GM19238 (cell line): ENCODE measurements around the gene TGFBRAP1.
"Not testable (repeated sequence)": the region's sequence is repeated elsewhere in the genome, so short reads cannot be mapped to it uniquely, and the experiment has no call there.

Experiments
- DNase-seq: peaks from one replicate; pipeline ENCODE4 v3.0.0; 2011; ENCODE audit warnings: low spot score; ENCODE audit not compliant: insufficient read length

Gene TGFBRAP1

DNA sequence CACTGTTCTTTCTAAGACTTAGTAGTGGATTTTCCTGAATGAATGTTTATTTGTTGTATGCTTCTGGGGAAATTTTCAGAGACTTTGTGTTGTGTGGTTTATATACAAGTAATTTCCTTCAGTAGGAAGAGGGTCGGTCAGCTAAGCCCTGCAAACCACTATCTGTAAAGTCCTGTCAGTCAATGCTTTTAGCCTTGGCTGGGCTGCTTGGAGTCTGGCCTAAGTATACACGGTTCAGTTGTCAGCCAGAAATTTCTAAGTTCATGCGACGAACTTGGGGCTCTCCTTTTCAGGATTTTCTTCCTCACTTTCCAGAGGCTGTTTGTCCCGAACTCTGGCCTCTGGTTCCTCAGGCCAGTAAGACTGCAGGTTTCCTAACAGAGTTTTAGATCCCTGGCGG is 29.1 kb upstream of the TGFBRAP1 start:
- no peak for DNase-seq

DNA sequence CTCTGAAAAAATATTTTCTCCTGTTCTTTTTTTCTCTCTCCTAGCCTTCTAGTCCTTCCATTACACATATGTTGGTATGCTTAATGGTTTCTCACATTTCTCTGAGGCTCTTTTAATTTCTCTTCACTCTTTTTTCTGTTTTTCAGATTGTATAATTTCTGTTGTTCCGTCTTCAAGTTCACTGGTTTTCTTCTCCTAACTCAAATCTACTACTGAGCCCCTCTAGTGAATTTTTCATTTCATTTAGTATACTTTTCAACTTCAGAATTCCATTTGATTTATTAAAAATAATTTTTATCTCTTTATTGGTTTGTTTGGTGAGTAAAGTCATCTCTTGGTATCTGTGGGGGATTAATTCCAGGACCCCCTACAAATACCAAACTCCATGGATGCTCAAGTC is 27.6 kb upstream of the TGFBRAP1 start:
- no peak for DNase-seq

DNA sequence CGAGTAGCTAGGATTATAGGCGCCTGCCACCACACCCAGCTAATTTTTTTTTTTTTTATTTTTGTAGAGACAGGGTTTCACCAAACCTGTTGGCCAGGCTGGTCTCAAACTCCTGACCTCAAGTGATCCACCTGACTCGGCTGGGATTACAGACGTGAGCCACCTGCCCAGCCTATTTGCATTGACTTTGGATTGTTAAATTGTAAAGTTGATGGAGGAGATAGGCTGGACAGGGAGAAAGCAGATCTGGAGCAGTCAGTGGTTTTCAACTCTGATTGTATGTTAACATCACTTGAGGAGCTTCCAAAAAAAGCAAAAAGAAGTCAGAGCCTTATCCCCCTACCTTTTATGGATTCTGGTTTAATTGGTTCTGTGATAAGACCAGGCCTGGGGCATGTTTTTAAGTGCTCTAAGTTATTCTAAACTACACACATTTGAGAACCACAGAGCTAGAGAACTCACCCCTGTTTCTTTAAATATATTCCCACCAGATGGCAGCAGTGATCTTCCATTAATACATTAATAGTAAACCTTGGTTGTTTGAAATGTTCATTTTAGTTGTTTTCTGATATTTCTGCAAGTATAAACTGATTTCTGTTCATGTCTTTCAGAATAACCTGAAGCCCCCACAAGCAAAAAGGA is 15.3 kb upstream of the TGFBRAP1 start:
- no peak for DNase-seq

DNA sequence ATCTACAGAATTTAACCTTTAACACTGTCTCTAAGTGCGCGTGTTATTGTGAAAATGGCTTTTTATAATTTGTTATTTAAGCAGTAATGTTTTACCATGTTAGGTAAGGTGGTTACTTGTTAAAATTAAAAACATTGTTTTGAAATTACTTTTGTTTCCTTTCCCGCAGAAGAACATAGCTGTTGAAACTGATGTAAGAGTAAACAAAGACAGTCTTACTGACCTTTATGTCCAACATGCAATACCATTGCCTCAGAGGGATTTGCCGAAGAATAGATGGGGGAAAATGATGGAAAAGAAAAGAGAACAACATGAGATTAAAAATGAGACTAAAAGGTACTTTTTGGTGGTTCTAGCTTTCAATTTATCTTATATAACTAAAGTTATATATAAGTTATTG is 9.9 kb upstream of the TGFBRAP1 start:
- DNase-seq: no peak

DNA sequence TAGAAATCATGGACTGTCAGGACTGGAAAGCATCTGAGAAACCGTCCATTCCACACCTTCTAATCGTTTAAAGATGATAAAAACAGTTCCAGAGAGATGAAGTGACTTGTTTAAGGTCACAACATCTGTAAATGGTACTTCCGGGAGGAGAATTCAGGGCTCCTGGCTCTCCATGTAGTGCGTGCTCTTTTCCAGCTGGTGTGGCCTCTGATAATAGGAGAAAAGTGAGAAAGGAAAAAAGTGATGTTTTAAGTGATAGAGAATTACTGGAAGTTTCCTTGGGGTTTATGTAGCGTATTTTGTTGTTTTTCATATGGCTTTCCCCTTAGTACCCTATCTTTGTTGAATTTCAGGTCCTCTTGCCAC is 8.5 kb upstream of the TGFBRAP1 start:
- no peak for DNase-seq

DNA sequence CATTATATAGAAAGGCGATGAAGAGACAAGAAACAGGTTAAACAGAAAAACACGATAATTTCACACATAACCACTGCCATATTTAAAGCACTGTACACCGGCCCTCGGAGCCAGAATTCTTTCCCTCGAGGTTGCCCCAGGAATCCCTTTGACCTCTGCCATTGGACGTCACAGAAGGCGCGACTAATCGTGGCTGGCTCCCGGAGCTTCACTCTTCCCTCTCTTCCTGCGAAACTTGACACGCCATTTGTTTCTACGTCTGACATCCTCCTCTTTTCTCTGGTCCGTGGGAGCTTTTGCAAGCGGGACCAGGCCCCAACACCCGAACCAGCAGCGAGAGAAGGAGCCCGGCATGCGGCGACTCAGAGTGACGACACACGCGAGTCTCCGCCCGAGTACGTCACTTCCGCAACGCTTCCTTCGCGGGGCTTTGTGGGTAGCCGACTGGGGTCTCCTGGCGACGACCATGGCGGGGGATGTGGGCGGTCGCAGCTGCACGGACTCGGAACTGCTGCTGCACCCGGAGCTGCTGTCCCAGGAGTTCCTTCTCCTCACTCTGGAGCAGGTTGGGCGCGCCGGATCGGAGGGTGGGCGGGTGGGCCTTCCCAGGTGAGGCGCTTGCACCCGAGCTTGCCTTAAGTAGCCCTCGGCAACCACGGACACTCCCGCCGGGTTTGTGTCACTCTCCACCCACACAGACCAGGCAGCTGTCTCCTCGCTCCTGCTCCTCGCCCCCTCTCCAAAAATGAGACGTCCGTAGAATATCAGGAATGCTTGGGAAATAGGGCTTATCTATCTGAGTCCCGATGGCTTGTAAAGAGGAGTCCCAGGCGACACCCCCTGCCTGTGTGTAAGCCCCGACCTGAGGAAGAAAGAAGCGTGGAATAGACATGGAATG is 7.8 kb upstream of the TGFBRAP1 start, which contains the start of gene C2orf49:
TSS of gene C2orf49 (plus strand) at position 419 of the 898 bp plus-strand sequence. CDS start at position 467, 48 bp downstream.
- DNase-seq: peak; percentile 70

DNA sequence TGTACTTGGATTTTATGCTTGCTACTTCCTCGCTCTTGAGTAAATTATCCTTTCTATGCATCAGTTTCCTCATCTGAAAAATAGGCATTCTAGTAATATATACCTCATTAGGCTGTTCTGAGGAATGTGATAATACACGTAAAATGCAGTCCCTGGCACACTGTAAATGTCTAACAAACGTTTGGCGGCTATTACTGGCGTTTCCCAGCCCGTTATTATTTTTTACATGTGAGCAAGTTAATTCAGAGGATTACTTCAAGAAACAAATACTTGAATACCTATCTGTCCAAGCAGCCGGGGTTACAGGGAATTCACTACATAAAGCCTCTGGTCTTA is 7.2 kb upstream of the TGFBRAP1 start:
- DNase-seq: no peak

DNA sequence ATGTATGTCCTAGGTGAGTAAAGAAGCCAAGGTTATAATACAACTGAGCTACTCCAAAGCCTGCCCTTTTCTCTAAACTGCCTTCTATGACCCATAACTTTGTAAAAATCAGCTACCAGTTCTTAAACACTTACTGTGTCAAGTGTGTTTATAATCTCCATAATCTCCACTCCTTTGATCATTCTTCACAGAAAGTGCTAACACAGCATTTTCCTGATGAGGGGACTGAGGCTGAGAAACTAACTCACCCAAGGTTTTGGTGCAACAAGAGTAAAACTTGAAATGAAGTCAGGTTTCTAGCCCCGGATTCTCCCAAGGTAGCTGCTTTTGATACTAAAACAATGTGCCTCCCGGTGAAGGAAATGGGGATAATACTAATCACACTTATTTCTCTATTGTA is 5.9 kb upstream of the TGFBRAP1 start:
- DNase-seq: no peak

DNA sequence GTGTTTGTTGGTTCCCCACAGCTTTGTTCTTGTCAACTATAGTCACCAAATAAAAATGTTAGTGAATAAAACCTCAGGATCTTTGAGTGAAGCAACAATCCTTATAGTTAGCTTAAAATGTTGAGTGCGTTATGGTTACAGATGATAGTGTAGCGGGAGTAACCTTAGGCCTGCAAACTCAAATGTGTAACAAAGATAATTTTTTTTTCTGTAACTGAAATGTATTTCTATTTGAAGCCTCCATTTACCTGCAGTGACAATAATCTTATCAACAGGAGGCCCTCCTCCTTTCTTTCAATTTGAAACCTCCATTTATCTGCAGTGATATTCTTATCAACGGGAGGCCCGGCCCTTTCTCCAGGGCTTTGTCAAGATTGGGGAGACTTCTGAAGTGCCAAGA is 4.7 kb upstream of the TGFBRAP1 start:
- DNase-seq: no peak

DNA sequence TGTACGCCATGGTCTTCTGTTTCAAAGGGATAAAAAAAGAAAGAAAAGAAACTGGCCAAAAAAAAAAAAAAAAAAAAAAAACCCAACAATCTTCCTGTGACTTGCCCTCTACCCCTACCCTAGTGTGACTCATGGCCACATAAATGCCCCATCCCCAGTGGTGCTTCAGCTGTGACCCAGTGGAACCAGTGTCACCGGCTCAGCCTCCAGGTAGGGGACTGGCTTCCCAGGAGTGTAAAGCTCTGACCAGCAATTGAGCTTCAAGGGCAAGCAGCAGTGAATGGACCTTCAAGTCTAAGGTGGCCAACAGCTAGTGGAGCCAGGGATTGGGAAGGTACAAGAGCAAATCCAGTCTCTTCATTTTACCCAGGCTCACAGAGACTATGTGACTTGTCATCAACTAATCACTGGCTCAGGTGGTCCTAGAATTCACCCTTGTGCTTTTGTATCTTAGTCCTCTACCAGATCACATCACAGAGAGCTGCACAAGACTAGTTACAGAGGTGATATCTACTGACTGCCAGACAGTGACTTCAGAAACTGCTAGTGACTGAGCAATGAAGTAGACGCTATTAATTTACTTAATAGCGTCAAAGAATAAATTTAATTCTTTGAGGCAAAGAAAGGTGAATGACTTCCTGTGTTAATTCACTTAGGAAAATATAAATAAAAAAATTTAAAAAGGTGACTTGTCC is 1.3 kb upstream of the TGFBRAP1 start:
- DNase-seq: no peak

DNA sequence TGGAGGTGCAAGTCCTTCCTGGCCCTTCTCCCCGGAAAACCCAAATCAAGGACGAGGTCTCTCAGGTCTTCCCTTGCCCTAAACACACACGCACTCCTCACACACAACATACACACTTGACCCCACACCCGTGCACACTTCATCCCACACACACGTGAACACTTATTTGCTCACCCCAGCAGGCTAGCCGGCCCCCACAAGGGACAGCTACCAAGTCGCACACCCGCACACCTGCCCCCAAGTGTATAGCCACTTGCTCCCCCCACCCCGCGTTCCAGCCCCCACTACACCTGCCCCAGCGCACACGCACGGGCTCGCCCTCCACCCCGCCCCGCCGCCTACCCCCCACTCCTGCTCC is 359 bp downstream of the TGFBRAP1 start:
- DNase-seq: no peak

DNA sequence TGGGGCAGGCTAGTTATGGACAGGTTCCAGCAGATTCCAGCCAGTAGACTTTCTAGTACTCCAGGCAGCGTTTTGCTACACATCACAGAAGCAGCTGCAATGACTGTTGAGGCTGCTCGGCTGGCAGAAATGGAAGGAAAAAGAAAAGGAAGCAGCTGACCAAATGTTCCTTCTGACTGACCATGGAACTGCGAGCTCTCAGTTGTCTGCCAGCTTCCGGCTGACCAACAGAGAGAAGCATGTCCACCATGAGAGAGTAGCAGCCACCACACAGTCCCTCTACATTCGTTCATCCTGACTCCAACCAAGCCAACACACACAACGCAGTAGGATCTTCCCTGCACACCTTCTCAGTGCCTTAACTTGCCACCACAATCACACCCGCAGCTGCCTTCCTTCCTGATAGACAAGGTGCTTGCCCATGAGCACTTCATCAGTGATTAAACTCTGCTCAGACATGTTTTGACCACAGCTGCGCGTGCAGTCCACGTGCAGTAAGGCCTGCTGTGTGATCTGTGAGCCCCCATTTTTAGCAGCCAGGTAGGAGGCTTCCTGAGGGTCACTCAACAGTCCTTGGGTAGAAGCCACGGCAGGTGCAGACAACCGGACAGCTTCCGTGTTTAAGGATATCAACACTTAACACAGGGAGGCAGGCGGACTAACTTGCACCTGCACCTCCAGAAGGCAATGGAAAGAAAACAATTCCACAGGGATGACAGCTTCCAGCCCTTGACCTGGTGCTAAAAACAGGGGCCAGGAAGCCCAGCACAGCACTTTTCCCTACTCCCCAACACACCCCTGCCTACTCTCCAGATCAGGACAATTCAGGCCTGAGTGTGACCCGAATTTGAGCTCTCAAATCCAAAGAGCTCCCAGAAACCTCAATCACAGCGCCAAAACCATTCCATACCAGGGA is 996 bp downstream of the TGFBRAP1 start:
- DNase-seq: no peak

DNA sequence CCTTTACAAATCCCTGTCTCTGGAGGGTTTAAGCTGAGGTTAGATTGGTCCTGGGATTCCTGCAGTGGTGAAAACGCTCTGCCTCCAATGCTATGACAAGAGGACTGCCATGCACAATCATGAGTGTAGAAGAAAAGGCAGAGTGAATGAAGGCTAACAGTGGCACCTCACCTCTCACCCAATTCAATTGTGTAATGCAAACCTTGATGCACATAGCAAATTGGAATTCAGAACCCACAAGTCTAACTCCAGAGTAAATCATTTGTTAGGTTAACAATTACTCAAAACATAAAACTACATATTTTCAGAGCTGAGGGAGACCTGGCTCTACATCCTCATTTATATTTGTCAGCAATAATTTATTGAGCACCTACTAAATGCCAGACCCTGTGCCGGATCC is 1.8 kb downstream of the TGFBRAP1 start:
- DNase-seq: no peak

DNA sequence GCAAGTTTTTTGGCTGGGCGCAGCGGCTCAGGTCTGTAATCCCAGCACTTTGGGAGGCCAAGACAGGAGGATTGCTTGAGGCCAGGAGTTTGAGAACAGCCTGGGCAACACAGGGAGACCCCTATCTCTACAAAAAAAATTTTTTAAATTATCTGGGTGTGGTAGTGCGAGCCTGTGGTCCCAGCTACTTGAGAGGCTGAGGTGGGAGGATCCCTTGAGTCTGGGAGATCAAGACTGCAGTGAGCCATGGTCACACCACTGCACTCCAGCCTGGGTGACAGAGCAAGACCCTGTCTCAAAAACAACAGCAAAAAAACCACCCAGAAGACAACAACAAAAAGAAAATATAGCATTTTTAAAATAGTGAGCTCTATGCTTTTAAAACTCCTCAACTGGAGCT is 2.3 kb downstream of the TGFBRAP1 start:
- not testable (repeated sequence) for DNase-seq

DNA sequence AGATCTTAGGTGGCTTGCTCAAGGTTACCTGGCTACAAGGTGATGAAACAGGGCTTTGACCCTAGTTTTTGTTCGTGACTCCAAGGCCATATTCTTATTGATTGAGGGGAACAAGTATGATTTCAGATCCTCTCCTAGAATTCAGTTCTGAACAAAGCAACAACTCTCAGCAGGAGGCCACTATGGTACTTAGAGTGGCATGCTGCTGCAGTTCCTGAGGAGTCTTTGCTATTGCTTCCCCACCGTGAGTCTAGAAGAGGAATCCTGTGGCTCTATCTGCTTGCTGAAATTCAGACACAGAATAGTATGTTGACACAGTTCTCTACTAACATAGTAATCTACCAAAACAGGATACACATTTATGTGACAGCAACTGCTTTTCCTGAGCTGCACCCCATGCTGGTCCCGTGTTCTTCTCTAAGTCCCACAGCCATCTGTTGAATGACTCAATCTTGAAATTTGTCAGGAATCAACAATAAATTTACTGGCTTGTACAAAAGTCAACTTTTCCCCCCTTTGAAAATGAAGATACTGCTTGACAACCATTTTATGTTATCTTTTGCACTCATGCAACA is 4.1 kb downstream of the TGFBRAP1 start:
- no peak for DNase-seq

DNA sequence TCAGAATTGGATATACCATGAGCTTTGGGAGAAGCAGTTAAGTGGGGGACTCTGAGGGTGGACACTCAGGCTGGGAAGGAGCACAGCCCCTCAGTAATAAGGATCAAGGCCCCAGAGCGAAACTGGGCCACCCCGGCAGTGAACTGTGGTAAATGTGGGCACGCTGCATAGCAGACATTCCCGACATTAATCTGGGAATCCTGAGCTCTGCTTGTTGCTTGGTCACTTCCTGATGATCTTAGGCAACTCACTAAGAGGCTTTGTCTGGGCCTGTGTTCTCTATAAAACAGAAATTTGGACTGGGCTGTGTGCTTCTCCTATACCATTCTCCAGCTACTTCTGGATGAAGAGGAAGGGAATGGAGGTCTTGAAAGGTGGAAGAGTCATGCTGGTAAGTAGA is 4.8 kb downstream of the TGFBRAP1 start:
- DNase-seq: no peak

DNA sequence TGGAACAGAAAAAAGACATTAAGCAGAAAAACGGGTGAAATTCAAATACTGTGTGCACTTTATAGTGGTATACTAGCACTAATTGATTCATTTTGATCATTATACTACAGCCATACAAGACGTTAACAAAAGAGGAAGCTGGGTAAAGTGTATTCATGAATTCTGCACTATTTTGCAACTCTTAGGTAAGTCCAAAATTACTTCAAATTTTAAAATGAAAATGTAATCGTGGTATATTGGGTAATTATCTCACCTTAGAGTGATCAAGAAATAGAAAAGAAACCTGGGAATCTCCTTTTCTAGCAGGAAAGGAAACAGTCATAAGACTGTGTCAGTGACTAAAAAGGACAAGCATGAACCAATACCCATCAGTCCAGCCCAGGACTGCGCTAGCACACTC is 5.4 kb downstream of the TGFBRAP1 start:
- DNase-seq: no peak

DNA sequence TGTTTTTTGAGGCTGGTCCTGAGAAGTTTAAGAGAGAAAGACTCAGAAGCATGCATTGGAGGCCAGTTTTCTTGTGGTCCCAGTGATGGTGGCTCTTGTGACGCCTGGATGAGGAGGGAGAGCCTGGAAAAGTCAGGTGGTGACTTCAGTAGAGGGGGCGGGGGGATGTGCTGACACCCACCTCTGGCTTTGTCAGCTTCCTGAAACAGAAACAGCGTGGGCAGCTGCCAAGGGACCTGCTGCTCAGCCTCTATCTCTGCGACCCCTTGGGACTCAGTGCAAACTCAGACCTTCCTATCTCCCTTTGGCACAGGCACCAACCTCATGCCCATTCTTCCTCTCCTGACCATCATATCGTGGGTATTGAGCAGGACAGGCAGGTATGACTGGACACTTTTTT is 6.4 kb downstream of the TGFBRAP1 start:
- DNase-seq: no peak

DNA sequence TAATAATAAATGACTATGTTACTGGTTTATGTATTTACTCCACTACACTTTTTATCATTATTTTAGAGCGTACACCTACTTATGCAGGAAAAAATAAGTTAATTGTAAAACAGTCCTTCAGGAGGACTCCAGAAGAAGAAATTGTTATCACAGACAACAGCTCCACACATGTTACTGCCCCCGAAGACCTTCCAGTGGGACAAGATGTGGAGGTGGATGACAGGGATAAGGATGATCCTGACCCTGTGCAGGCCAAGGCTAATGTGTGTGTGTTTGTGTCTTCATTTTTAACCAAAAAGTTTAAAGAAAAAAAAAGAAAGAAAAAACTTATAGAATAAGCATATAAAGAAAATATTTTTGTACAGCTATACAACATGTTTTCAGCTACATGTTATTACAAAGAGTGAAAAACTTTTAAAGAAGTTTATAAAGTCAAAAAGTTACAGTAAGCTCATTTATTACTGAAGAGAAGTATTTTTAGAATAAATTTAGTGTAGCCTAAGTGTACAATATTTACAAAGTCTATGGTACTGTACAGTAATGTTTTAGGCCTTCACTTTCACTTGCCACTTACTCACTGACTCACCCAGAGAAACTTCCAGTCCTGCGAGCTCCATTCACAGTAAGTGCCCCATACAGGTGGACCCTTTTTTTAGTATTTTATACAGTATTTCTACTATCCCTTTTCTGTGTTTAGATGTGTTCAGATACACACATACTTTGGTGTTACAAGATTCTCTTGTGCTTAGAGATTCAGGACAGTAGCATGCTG is 7.5 kb downstream of the TGFBRAP1 start:
- DNase-seq: no peak

DNA sequence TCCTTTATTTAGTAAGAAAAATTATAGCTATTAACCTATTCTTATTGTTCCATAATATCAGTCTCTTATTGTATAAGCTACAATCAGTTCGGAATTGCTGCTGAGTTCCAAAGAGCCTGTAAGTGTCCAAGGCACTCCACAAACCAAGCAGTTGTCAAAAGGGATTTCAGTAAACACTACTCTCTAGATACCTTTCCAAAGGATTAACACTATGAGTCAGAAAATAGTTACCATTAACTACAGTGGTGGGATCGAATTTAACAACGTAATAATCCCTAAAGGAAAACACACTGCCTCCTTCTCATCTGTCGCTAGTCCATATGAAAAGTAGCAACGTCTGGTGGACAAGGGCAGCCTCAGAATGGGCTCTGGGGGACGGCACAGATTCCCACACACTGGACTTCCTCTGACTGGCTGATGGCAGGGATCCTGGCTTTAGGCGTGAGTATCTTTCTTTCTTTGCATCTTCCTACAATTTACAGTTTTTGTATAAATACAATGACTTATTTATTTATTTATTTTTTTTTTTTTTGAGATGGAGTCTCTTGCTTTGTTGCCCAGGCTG is 8.8 kb downstream of the TGFBRAP1 start:
- no peak for DNase-seq
